ENCODE data around the gene ALOX5AP. TPM values are rescaled to one million over a fixed set of nuclear protein-coding genes. Genes with fewer than 3 reads are reported as not detected.

Gene ALOX5AP
- total RNA-seq, 6 donors from 2014 or later: 36.7 to 298 (median 151) TPM

Other genes with a start within 250 kb of the ALOX5AP start
- 10 to 100 TPM; 10.8 to 25.1 (median 16.2) TPM for gene USPL1, start 117.6 kb upstream of the ALOX5AP start, total RNA-seq
- 10 to 100 TPM in 1 of 6 donors, 1 to 10 TPM in 4, not detected in 1; 1.4 to 12.1 (median 5.1) TPM for gene MEDAG, start 170.7 kb downstream of the ALOX5AP start, total RNA-seq
- gene TEX26, start 197.1 kb downstream of the ALOX5AP start, total RNA-seq: 1 to 10 TPM in 1 of 6 donors, under 1 TPM in 1, not detected in 4; 0.64 to 8.3 TPM

Data from upper lobe of left lung (tissue), 6 donors.